GM18907 (cell line): Measurements from ENCODE around the gene PRKACG.

Experiments used
- ATAC-seq: cut with Tn5 transposase; IDR thresholded peaks from one replicate; pipeline ENCODE4 v1.9.1; 2021; ENCODE audit warnings: mild to moderate bottlenecking, moderate library complexity; ENCODE audit not compliant: unreplicated experiment

PRKACG gene

GRCh38 chr9:68983522-68984424 is 30.1 kb downstream of the PRKACG start:
- no peak for ATAC-seq

GRCh38 chr9:68983008-68983411 is 30.9 kb downstream of the PRKACG start:
- no peak for ATAC-seq

GRCh38 chr9:68981789-68982188 is 32.1 kb downstream of the PRKACG start:
- peak; percentile 54 for ATAC-seq

- ATAC-seq = no peak
These were observed 33.5 kb downstream of the PRKACG start for GRCh38 chr9:68980341-68980914.

GRCh38 chr9:68979538-68980314 is 34.2 kb downstream of the PRKACG start:
- peak; percentile 30 for ATAC-seq

- ATAC-seq = no peak
These were observed 35.4 kb downstream of the PRKACG start for GRCh38 chr9:68978501-68978900.

GRCh38 chr9:68978066-68978465 is 35.8 kb downstream of the PRKACG start:
- ATAC-seq = peak; percentile 43

- no peak for ATAC-seq
These were observed 38.4 kb downstream of the PRKACG start for GRCh38 chr9:68975365-68976043.

GRCh38 chr9:68974901-68975300 is 39.0 kb downstream of the PRKACG start:
- ATAC-seq = no peak

- ATAC-seq = peak; percentile 85
These were observed 39.5 kb downstream of the PRKACG start for GRCh38 chr9:68974431-68974830.

GRCh38 chr9:68973619-68974018 is 40.3 kb downstream of the PRKACG start:
- ATAC-seq = no peak

- ATAC-seq = no peak
These were observed 43.8 kb downstream of the PRKACG start for GRCh38 chr9:68970151-68970550.

GRCh38 chr9:68969538-68969937 is 44.4 kb downstream of the PRKACG start:
- no peak for ATAC-seq

GRCh38 chr9:68967800-68968199 is 46.1 kb downstream of the PRKACG start:
- no peak for ATAC-seq

- ATAC-seq = peak; percentile 79
These were observed 47.4 kb downstream of the PRKACG start for GRCh38 chr9:68966496-68966944.

- no peak for ATAC-seq
These were observed 49.1 kb downstream of the PRKACG start for GRCh38 chr9:68964765-68965164.

GRCh38 chr9:68964102-68964541 is 49.8 kb downstream of the PRKACG start:
- no peak for ATAC-seq

- no peak for ATAC-seq
These were observed 50.5 kb downstream of the PRKACG start for GRCh38 chr9:68963416-68963815.
